Measurements from ENCODE around the gene TLR9. TPM values are rescaled to one million over a fixed set of nuclear protein-coding genes. Genes with fewer than 3 reads are reported as not detected.

Gene TLR9
- total RNA-seq, 1 experiment from 2014 or later, result not detected

GRCh38 chr3:52210550-52211046 is 14.8 kb downstream of the TLR9 start:
- Histone ChIP-seq H2BK120ac (ENCODE audit: low read depth, low read length, poor library complexity, severe bottlenecking) (no peak overlapping the region), H3K4me1 (ENCODE audit: insufficient read depth, low read length) (no peaks in the 10 kb centered on the region), H2AK5ac (ENCODE audit: insufficient read length, low read length) (no peak overlapping the region), H3K23ac (ENCODE audit: insufficient read length, low read depth, low read length) (no peak overlapping the region), H3K23me2 (ENCODE audit: insufficient read length, low read depth, low read length, poor library complexity, severe bottlenecking) (no peaks in the 10 kb centered on the region), H4K8ac (replicated peaks; ENCODE audit: insufficient read length, low read depth, low read length) (no peak overlapping the region), H3K18ac (ENCODE audit: insufficient read length, low read depth, low read length) (no peak overlapping the region), H3K9ac (ENCODE audit: extremely low read depth, insufficient read length, low read length) (no peak overlapping the region), H3K4me2 (ENCODE audit: insufficient read depth, insufficient read length, low read length) (no peak overlapping the region), H3T11ph (ENCODE audit: low read length) (no peak overlapping the region), H2BK5ac (ENCODE audit: insufficient read length, low read length) (no peak overlapping the region), H2BK15ac (ENCODE audit: low read depth, low read length) (no peak overlapping the region), H2AFZ (ENCODE audit: low read length) (no peak overlapping the region), H3K79me1 (ENCODE audit: insufficient read depth, low read depth, low read length, poor library complexity, severe bottlenecking) (no peaks in the 10 kb centered on the region), H3K14ac (ENCODE audit: insufficient read depth, low read length) (no peak overlapping the region), H3K4ac (ENCODE audit: low read depth, low read length) (no peak overlapping the region), H3K27ac (ENCODE audit: insufficient read length, low read depth, low read length) (no peak overlapping the region), H2BK12ac (ENCODE audit: insufficient read length, low read depth, low read length) (no peak overlapping the region), H3K79me2 (ENCODE audit: insufficient read depth, low read length) (no peaks in the 10 kb centered on the region), H3K27me3 (ENCODE audit: insufficient read depth, low read length) (no peaks in the 10 kb centered on the region), H3K9me3 (ENCODE audit: control insufficient read depth, low read depth, low read length) (no peaks in the 10 kb centered on the region), H3K56ac (ENCODE audit: insufficient read length, low read depth, low read length) (no peak overlapping the region), H2BK20ac (ENCODE audit: low read depth, low read length, poor library complexity, severe bottlenecking) (no peak overlapping the region), H4K5ac (ENCODE audit: insufficient read length, low read depth, low read length) (no peak overlapping the region), H4K20me1 (ENCODE audit: control insufficient read depth, insufficient read depth, insufficient read length) (no peaks in the 10 kb centered on the region), H4K91ac (ENCODE audit: insufficient read length, low read depth, low read length) (no peak overlapping the region)
- DNase-seq, result no peak
- no peaks in the 10 kb centered on the region for H3K4me1 Mint-ChIP-seq
- TF ChIP-seq, protein P1, sequence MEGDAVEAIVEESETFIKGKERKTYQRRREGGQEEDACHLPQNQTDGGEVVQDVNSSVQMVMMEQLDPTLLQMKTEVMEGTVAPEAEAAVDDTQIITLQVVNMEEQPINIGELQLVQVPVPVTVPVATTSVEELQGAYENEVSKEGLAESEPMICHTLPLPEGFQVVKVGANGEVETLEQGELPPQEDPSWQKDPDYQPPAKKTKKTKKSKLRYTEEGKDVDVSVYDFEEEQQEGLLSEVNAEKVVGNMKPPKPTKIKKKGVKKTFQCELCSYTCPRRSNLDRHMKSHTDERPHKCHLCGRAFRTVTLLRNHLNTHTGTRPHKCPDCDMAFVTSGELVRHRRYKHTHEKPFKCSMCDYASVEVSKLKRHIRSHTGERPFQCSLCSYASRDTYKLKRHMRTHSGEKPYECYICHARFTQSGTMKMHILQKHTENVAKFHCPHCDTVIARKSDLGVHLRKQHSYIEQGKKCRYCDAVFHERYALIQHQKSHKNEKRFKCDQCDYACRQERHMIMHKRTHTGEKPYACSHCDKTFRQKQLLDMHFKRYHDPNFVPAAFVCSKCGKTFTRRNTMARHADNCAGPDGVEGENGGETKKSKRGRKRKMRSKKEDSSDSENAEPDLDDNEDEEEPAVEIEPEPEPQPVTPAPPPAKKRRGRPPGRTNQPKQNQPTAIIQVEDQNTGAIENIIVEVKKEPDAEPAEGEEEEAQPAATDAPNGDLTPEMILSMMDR (conservative IDR thresholded peaks at IDR 0.05), result no peak
- WGBS (ENCODE audit: extremely low coverage, insufficient read length, low lambda C conversion rate), result no CpG with 5 or more reads among the region's 6 CpGs
- H3K27ac Mint-ChIP-seq, result no peak overlapping the region
- no peaks in the 10 kb centered on the region for H3K9me3 Mint-ChIP-seq
- H3K4me3 Mint-ChIP-seq, result no peak overlapping the region
- no peaks in the 10 kb centered on the region for H3K27me3 Mint-ChIP-seq (ENCODE audit: low read depth)
- H3K36me3 Mint-ChIP-seq (ENCODE audit: insufficient read depth in 1 of 3, low read depth in 3 of 3), result peaks cover 47 to 97% (median 95%) of the 10 kb centered on the region in 3 experiments; a peak in 6 of 7 replicates
